HG02642 (cell line): ENCODE measurements around the gene LLPH.

Experiments
- ATAC-seq: cut with Tn5 transposase; IDR thresholded peaks from one replicate; pipeline ENCODE4 v1.9.1; 2021; ENCODE audit warnings: mild to moderate bottlenecking; ENCODE audit not compliant: unreplicated experiment, poor library complexity

The LLPH gene

GRCh38 chr12:66107451-66107915, 23.1 kb downstream of the LLPH start:
- ATAC-seq, result peak; percentile 86

- ATAC-seq, result no peak
Observed at GRCh38 chr12:66103016-66103913, 27.3 kb downstream of the LLPH start.

GRCh38 chr12:66092559-66093269, 37.8 kb downstream of the LLPH start:
- ATAC-seq, result no peak

GRCh38 chr12:66090157-66090556, 40.4 kb downstream of the LLPH start:
- ATAC-seq, result no peak

- ATAC-seq, result peak; percentile 81
Observed at GRCh38 chr12:66087365-66087943, 43.1 kb downstream of the LLPH start.

- no peak for ATAC-seq
Observed at GRCh38 chr12:66085998-66086397, 44.6 kb downstream of the LLPH start.

GRCh38 chr12:66085213-66085612, 45.3 kb downstream of the LLPH start:
- no peak for ATAC-seq

GRCh38 chr12:66083766-66084165, 46.8 kb downstream of the LLPH start:
- ATAC-seq, result no peak

GRCh38 chr12:66082744-66083143, 47.8 kb downstream of the LLPH start:
- ATAC-seq, result no peak

GRCh38 chr12:66080791-66081190, 49.8 kb downstream of the LLPH start:
- no peak for ATAC-seq

- ATAC-seq, result no peak
Observed at GRCh38 chr12:66077542-66077941, 53.0 kb downstream of the LLPH start.

- no peak for ATAC-seq
Observed at GRCh38 chr12:66074561-66074960, 56.0 kb downstream of the LLPH start.

GRCh38 chr12:66072566-66072965, 58.0 kb downstream of the LLPH start:
- peak; percentile 42 for ATAC-seq

GRCh38 chr12:66072135-66072534, 58.4 kb downstream of the LLPH start:
- peak; percentile 76 for ATAC-seq

- no peak for ATAC-seq
Observed at GRCh38 chr12:66071549-66071948, 59.0 kb downstream of the LLPH start.

- no peak for ATAC-seq
Observed at GRCh38 chr12:66070378-66071120, 60.0 kb downstream of the LLPH start.

- no peak for ATAC-seq
Observed at GRCh38 chr12:66066929-66067523, 63.5 kb downstream of the LLPH start.
